Measurements from ENCODE around the gene NFKBIB. TPM values are rescaled to one million over a fixed set of nuclear protein-coding genes. Genes with fewer than 3 reads are reported as not detected.
"Not testable (repeated sequence)": the region's sequence is repeated elsewhere in the genome, so short reads cannot be mapped to it uniquely, and the experiment has no call there.

NFKBIB gene
- polyA plus RNA-seq, 1 donor (not counting 4 experiments of a cell fraction or from before 2014, with no cell fraction given) = 12.3 TPM

DNA sequence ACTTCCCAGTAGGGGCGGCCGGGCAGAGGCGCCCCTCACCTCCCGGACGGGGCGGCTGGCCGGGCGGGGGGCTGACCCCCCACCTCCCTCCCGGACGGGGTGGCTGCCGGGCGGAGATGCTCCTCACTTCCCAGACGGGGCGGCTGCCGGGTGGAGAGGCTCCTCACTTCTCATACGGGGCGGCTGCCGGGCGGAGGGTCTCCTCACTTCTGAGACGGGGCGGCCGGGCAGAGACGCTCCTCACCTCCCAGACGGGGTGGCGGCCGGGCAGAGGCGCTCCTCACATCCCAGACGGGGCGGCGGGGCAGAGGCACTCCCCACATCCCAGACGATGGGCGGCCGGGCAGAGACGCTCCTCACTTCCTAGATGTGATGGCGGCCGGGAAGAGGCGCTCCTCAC is 44.0 kb upstream of the NFKBIB start:
- H3K27ac ChIP-seq (ENCODE audit: control insufficient read depth, insufficient read depth, low read length); H3K36me3 ChIP-seq (ENCODE audit: control insufficient read depth in 2 of 2, extremely low read depth in 1 of 2, insufficient read depth in 2 of 2, low read length in 2 of 2); H4K20me1 ChIP-seq (ENCODE audit: control insufficient read depth, extremely low read depth, insufficient read depth, low read length); H3K27me3 ChIP-seq (ENCODE audit: control insufficient read depth, extremely low read depth, insufficient read depth, low read length); H3K4me3 ChIP-seq (ENCODE audit: control insufficient read depth in 2 of 3, extremely low read depth in 1 of 3, insufficient read depth in 2 of 3, low read depth in 1 of 3, low read length in 3 of 3); H3K4me2 ChIP-seq (ENCODE audit: control insufficient read depth, extremely low read depth, insufficient read depth, low read depth, low read length); H3K9me1 ChIP-seq (ENCODE audit: control insufficient read depth, extremely low read depth, insufficient read depth, low read length); H3K9ac ChIP-seq (ENCODE audit: control insufficient read depth, extremely low read depth, insufficient read depth, low read length); H3K9me3 ChIP-seq (ENCODE audit: control insufficient read depth, low read depth, low read length); H3K79me2 ChIP-seq (ENCODE audit: control insufficient read depth, insufficient read depth, low read length); FAIRE-seq; dilution Hi-C loops (cut with MboI; ENCODE audit: extremely low pct_ligation_motif_present, low sequenced_read_pairs); H2AFZ ChIP-seq (ENCODE audit: control insufficient read depth, low read length); DNase-seq (ENCODE audit: low read depth, low spot score): not testable (repeated sequence)
- H3K4me1 ChIP-seq (ENCODE audit: control insufficient read depth, extremely low read depth, insufficient read depth, low read length) = peaks cover 17% of the 10 kb centered on the region

DNA sequence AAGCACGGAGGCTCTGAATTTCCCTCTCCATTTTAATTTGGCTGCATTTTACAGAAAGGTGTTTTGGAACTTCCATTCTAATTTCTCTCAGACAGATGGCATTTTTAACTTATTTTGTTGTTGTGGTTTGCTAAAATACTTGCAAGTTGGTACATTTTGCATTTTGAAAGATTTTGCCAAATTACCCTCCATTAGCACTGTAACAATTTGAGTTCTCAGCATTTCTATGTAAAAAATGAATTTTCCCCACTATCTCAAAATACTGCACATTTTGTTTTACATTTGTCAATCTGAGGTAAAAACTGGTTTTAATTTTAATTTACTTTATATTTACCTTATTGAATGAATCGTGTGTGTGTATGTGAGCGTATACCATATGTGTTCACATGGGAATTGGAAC is 43.0 kb upstream of the NFKBIB start:
- Histone ChIP-seq H3K9me1 (ENCODE audit: control insufficient read depth, extremely low read depth, insufficient read depth, low read length) (no peaks in the 10 kb centered on the region), H4K20me1 (ENCODE audit: control insufficient read depth, extremely low read depth, insufficient read depth, low read length) (no peaks in the 10 kb centered on the region), H3K4me2 (ENCODE audit: control insufficient read depth, extremely low read depth, insufficient read depth, low read depth, low read length) (no peak overlapping the region), H2AFZ (ENCODE audit: control insufficient read depth, low read length) (no peak overlapping the region), H3K4me3 (ENCODE audit: control insufficient read depth in 2 of 3, extremely low read depth in 1 of 3, insufficient read depth in 2 of 3, low read depth in 1 of 3, low read length in 3 of 3) (no peak overlapping the region), H3K27ac (ENCODE audit: control insufficient read depth, insufficient read depth, low read length) (no peak overlapping the region), H3K9me3 (ENCODE audit: control insufficient read depth, low read depth, low read length) (no peaks in the 10 kb centered on the region), H3K36me3 (ENCODE audit: control insufficient read depth in 2 of 2, extremely low read depth in 1 of 2, insufficient read depth in 2 of 2, low read length in 2 of 2) (no peaks in the 10 kb centered on the region), H3K27me3 (ENCODE audit: control insufficient read depth, extremely low read depth, insufficient read depth, low read length) (no peaks in the 10 kb centered on the region), H3K4me1 (ENCODE audit: control insufficient read depth, extremely low read depth, insufficient read depth, low read length) (peaks cover 8% of the 10 kb centered on the region), H3K79me2 (ENCODE audit: control insufficient read depth, insufficient read depth, low read length) (no peaks in the 10 kb centered on the region), H3K9ac (ENCODE audit: control insufficient read depth, extremely low read depth, insufficient read depth, low read length) (no peak overlapping the region)
- DNase-seq (ENCODE audit: low read depth, low spot score) = no peak
- TF ChIP-seq, protein P1, sequence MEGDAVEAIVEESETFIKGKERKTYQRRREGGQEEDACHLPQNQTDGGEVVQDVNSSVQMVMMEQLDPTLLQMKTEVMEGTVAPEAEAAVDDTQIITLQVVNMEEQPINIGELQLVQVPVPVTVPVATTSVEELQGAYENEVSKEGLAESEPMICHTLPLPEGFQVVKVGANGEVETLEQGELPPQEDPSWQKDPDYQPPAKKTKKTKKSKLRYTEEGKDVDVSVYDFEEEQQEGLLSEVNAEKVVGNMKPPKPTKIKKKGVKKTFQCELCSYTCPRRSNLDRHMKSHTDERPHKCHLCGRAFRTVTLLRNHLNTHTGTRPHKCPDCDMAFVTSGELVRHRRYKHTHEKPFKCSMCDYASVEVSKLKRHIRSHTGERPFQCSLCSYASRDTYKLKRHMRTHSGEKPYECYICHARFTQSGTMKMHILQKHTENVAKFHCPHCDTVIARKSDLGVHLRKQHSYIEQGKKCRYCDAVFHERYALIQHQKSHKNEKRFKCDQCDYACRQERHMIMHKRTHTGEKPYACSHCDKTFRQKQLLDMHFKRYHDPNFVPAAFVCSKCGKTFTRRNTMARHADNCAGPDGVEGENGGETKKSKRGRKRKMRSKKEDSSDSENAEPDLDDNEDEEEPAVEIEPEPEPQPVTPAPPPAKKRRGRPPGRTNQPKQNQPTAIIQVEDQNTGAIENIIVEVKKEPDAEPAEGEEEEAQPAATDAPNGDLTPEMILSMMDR (optimal IDR thresholded peaks at IDR 0.05 in 1 of 3, IDR thresholded peaks at IDR 0.05 in 1 of 3, conservative IDR thresholded peaks at IDR 0.05 in 1 of 3; ENCODE audit: extremely low read depth in 1 of 3, insufficient read depth in 2 of 3, low read length in 3 of 3) = no peak
- no peak for TF ChIP-seq EZH2 (IDR thresholded peaks at IDR 0.05; ENCODE audit: low read length)
- dilution Hi-C loops (cut with MboI; ENCODE audit: extremely low pct_ligation_motif_present, low sequenced_read_pairs) = no loop called here
- FAIRE-seq = no peak

DNA sequence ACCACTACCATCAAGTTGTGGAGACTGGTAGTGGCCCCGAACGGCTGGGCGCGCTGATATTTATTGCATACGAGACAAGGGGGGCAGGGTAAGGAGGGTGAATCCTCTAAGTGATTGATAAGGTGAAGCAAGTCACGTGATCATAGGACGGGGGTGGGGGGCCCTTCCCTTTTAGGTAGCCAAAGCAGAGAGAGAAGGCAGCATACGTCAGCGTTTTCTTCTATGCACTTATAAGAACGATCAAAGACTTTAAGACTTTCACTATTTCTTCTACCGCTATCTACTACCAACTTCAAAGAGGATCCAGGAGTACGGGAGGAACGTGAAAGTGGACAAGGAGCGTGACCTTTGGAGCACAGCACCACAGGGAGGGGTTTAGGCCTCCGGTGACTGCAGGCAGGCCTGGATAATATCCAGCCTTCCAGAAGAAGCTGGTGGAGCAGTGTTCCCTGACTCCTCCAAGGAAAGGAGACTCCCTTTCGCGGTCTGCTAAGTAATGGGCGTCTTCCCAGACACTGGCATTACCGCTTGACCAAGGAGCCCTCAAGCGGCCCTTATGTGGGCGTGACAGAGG is 40.1 kb upstream of the NFKBIB start:
- H3K4me3 ChIP-seq (ENCODE audit: control insufficient read depth in 2 of 3, extremely low read depth in 1 of 3, insufficient read depth in 2 of 3, low read depth in 1 of 3, low read length in 3 of 3); dilution Hi-C loops (cut with MboI; ENCODE audit: extremely low pct_ligation_motif_present, low sequenced_read_pairs); DNase-seq (ENCODE audit: low read depth, low spot score); H4K20me1 ChIP-seq (ENCODE audit: control insufficient read depth, extremely low read depth, insufficient read depth, low read length); FAIRE-seq; H3K9me3 ChIP-seq (ENCODE audit: control insufficient read depth, low read depth, low read length); H3K4me2 ChIP-seq (ENCODE audit: control insufficient read depth, extremely low read depth, insufficient read depth, low read depth, low read length); H3K27me3 ChIP-seq (ENCODE audit: control insufficient read depth, extremely low read depth, insufficient read depth, low read length); H3K9ac ChIP-seq (ENCODE audit: control insufficient read depth, extremely low read depth, insufficient read depth, low read length); H3K4me1 ChIP-seq (ENCODE audit: control insufficient read depth, extremely low read depth, insufficient read depth, low read length); H2AFZ ChIP-seq (ENCODE audit: control insufficient read depth, low read length); H3K36me3 ChIP-seq (ENCODE audit: control insufficient read depth in 2 of 2, extremely low read depth in 1 of 2, insufficient read depth in 2 of 2, low read length in 2 of 2); H3K79me2 ChIP-seq (ENCODE audit: control insufficient read depth, insufficient read depth, low read length); H3K9me1 ChIP-seq (ENCODE audit: control insufficient read depth, extremely low read depth, insufficient read depth, low read length); H3K27ac ChIP-seq (ENCODE audit: control insufficient read depth, insufficient read depth, low read length): not testable (repeated sequence)

Data from keratinocyte (primary cell).